Activated naive CD4-positive, alpha-beta T cell treated with anti-CD3 and anti-CD28 coated beads, Interleukin-2, amount 50 U/mL, for 16 hours (primary cell): ENCODE measurements around the gene CCDC9.

ENCODE experiments used
- DNase-seq: peaks from one replicate; pipeline ENCODE4 v3.0.0-alpha.2; 2020

CCDC9 gene

DNA sequence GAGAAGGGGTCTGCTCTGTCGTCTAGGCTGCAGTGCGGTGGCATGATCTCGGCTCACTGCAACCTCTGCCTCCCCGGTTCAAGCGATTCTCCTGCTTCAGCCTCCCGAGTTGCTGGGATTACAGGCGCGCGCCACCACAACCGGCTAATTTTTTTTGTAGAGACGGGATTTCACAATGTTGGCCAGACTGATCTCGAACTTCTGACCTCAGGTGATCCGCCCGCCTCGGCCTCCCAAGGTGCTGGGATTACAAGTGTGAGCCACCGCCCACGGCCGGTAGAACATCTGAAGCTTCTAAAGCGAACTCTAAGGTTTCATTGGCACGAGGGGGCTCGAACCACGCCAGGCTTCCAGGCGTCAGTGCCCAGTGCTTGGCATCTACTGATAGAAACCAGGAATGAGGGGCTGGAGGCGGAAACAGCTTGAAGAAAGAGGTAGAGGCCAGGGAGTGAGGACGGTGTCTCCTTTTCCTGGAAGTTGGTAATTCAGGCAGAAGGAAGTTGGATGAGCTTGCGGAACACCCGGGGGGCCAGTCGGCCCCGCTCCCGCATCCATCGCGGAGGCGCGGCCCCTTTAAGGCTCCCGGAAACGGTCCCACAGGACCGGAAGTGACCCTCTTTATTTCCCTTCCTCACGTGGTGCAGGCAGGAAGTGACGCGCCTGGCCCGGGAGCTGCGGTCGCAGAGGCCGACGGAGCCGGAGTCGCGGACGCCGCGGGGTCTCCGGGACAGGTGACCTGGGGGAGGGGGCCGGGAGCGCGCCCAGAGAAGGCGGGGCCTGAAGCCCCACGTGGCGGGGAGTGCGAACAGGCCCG lies at the start of gene CCDC9:
Gene CCDC9 (plus strand): TSS at position 647 of the 814 bp plus-strand sequence. CDS start 1,876 bp downstream, outside the sequence.
- DNase-seq: peak; percentile 96

DNA sequence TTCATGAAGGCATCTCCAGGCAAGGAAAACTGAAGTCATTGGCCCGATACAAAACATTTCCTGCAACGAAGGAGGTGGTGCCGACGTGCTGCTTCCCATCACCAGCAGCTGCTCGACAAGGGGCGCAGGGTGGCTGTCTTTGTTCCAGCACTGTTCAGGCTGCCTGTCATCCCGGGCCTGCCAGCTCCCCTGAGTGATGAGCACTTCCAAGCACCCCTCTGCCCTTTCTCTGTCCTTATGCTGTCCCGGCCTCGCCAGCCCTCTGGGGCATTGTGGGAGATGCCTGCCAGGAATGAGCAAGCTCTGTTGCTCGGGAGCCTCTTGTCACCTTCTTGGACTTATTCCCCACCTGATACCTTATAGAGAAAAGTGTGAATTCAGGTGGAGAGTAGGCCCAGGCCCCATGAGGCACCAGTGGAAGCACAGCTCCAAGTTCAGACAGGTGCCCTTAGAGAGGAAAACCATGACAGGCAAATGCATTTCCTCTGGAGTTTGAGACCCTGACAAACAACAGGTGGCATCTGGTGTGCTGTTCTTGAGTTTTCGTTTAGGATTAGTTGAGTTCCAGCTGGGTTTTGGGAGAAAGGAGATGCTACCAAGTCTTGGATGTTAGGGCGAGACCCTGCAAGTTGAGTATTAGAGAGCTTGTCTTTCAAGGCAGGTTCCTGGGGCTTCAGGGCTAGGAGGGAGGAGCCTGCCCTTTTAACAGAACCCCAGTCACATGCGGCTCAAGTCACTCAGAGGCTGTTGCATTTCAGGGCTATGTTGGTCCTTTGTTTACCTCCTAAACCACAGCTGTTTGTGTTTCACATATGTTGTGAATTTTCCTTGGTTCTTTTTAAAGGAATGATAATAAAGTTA lies 46.8 kb upstream of the CCDC9 start:
- DNase-seq: no peak

DNA sequence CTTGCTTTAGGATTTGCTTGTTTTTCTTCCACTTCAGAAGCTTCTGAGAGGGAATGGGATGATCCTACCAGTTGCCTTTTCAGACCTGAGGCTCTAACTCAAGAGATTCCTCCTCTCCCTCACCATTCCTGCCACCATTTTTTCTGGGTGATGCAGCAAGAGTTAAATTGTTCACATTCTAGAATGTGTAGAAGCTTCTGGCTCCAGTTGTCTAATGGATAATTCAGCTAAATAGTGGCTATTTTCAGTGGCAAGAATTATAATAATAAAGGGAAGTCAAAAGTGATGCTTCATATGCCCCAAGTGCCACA lies 46.2 kb upstream of the CCDC9 start:
- no peak for DNase-seq

DNA sequence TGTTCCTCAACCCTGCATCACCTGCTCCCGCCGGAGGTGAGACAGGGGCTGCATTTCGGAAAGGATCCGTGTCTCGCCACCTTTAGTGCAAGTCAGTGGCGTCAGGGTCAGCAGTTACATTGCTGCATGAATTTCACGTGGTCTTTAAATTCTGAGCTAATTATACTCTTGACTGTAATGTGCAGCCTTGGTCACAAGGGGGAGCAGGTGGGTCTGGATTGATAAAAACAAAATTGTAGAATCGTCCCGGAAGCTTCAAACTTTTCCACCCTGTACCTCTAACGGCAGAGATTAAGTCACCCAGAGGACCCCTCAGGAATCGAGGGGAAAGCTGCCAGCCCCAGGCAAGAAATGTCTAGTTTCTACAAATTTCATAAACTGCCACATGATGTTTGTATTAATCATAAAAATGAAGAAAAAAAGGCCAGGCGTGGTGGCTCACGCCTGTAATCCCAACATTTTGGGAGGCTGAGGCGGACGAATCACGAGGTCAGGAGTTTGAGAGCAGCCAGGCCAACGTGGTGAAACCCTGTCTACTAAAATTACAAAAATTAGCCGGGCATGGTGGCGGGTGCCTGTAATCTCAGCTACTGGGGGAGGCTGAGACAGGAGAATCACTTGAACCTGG lies 45.5 kb upstream of the CCDC9 start:
- DNase-seq: peak; percentile 77

DNA sequence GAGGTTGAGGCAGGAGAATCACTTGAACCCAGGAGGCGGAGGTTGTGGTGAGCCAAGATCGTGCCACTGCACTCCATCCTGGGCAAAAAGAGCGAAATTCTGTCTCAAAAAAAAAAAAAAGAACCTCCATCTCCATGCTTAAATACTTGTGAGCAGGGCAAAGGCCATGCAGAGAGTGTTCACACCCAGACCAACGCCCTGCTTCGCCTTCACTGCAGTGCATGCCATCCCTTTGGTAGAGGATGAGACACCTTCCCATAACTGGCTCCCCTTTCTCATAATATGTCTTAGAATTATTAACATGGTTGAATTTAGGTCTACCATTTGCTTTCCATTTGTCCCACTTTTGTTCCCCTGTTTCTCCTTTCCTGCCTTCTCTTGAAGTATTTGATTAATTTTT lies 40.7 kb upstream of the CCDC9 start:
- DNase-seq: no peak

DNA sequence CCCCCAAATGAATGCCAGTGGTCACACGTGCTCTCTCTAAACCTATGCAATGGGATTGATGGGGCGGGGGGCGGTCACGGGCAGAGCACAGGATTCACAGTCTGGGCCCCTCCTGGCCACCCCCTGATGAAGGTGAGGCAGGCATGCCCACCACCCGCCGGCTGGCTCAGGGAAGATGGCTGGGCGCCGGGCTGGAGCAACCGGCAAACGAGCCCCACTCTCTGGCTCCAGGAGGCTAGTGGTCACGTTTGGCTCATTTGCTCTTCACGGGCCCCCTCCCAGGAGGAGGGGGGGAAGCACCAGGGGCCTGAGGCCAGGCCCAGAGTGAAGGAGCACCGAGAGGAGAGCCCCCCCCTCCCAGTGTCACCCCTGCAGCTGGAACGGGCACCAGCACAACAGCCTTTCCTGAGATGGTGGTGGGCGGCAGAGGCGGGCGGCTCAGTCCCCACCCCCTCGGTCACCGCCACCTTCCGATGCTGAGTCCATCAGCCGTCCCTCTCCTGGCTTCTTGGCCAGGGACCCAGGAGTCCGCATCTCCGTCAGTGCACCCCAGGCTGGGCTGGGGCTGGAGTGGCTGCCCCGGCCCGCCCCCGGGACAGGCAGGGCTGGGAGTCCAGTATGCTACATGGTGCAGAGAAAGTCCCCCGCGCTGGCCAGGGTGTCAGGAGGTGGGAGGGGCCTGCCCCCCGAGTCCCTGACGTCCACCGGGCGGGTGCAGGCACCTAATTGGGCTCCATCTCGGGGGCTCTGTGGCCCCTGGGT lies 35.1 kb upstream of the CCDC9 start:
- no peak for DNase-seq

DNA sequence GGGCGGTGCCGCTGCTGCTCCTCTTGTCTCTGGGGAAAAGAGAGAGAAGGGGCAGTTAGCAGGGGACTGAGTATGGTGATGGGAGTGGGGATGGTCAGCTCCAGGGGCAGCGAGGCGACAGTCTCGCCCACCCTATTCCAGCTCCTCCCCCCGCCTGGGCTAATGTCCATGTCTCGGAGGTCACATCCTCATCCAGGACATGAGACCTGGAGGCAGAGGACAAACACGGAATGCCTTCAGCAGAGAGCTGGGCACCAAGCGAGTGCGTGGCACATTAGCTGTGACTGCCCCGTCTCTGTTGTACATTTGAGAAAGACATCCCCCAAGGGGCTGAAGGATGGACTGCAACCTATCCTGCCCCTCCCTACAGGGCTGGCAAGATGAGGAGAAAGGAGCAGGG lies 34.4 kb upstream of the CCDC9 start:
- no peak for DNase-seq

DNA sequence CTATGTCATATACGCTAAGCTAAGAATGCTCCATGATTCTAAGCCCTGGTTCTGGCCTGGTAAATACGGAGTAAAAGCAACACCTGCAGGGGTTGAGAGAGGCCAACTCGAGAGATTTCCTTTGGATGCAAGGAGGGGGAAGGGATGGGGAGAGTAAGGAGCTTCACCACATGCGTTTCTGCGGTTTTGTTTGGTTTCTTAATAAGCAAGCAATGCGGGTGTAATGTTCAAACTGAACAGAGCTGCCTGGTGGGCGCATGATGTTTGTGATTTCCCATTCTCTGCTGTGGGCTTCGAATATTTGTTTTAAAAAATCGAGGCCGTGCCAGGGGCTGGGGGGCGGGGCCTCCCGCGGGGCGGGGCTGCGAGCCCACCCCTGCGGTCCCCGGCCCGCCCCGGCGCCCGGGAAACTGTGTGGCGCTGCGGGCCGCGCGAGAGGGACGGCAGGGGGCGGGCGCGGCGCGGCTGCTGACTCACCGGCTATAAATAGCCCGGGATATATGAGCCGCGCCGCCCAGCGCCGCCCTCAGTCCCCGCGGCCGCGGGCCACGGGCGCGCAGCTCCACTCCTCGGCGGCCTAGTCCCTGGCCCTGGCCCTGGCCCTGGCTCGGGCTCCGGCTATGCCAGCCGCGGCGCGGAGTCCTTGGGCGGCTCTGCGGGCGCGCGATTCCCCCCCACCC lies 30.4 kb upstream of the CCDC9 start:
- DNase-seq: peak; percentile 85

DNA sequence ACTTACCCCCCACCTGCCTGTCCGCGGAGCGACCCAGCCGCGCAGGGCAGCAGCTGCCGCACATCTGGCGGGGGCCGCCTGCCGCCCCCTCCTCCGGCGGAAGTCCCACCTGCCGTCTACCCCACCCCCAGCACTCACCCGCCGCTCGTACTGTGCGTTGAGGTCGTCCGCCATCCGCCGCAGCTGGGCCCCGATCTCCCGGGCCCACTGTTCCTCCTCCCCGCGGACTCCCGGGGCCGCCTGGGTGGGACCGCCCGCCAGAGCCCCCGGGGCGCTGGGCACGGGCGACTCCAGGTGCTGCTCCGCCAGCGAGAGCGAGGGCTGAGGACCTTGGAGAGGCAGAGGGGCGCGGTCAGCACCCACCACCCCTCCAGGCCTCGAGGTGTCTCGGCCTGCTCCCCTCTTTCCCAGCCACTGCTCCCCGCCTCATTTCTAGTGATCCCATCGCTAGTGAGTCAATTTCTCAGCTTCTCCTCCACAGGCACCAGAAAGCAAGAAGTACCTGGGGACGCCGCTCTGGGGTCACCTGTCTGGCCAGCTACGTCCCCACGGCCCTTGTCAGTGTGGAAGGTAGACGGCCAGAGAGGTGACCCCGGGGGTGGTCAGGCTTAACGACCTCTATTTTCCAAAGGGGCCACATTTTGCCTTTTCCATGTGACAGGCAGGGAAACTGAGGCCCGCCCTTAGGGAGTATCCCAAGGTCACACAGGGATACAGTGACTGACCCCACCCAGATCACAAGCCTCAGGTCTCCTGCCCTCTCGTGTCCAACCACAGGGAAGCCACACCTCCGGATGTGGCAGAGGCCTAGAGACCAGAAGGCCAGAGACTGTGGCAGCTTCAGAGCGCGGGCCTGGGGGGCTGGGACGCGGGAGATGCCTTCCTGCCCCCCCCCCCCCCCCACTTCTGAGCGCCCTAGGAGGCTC lies 29.6 kb upstream of the CCDC9 start:
- DNase-seq: no peak

DNA sequence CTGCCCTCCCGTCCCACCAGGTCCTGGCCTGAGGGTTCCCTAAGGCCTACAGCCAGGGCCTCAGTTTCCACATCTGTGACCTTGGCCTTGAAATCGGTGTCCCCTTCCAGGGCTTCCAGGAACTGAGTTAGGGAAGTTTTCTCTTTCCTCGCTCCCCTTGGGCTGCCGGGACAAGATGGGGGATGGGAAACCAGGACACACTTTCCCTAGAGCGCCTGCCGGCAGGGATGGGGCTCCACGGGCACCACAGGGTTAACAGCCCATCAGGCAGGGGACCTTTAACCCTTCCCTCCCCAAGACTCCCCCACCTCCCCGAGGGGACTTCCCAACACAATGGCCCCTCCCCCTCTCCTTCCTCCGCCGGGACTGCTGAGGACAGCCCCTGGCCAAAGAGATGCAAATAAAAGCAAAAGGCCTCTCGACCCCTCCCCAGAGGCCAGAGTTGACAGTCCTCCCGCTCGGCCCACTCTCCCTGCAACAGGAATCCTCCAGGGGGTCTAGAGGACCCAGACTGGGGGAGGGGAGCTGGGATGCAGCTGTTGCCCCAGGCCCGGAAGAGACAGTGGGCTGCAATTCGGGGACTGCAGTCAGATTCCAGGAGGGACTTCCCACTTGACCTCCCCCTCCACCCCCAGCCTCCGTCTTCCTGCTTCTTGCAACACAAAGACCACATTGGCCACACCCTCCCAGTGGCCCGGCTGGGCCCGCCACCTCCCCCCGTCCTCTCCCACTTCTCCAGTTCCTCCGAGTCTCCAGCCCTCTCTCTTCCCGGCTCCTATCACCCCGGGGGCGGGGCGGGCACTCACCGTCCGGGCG lies 28.8 kb upstream of the CCDC9 start:
- DNase-seq: peak; percentile 39

DNA sequence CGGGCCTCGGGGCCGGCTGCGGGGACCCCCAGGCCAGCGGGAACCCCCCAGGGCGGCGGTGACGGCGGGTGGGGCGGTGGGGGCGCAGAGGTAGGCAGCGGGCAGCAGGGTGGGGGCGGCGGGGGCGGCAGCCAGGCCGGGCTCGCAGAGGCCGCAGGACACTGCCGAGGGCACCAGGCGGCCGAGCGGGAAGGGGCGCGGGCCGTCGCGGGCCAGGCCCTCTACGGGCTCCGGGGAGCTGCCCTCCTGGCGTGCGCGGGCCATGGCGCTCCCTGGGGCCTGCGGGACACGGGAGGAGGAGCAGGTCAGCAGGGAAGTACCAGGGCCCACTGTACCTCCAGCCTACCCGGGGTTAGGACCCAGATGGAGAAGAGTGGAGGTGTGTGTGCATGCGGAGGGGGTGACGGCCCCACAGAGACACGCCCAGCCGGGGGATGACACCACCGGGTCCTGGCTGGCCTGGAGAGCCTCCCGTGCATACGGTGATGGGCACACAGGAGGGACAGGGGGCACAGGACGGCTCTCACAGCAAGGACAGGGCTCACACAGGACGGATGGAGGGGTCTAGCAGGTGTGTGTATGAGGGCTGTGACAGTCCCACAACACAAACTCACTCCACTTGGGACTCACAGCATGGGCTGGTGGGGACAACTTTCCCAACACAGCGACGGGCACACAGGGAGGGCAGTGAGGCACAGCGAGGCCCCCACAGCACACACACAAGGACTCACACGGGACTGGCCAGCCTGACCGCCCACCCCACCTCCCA lies 28.0 kb upstream of the CCDC9 start:
- peak; percentile 55 for DNase-seq

DNA sequence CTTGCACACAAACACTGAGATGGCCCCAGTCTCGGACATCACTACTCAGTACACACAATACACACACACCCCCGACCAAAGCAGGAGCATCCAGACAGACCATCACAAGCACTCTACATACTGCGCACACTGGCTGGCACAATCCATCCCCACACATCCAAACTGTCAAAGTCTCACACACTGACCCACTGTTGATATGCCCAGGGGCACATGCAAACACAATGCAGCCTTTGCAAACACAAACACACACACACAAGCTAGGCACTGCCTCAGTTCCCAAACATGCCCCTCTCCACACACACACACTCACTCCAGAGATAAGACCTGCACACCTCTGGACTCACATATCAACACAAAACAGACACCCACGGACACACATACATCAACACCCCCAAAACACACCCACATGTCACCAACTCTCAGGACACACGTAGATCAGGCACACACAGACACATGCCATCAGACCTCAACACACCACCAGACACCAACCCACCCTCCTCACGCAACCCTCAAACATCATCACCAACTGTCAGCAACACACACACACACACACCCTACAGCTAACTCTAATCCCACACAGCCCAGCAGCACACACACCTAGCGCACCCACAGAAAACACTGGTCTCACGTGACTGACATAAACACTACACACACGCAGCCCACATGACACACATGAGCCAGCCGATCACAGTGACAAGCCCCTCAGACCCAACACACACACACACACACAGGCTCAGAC lies 27.2 kb upstream of the CCDC9 start:
- DNase-seq: no peak

DNA sequence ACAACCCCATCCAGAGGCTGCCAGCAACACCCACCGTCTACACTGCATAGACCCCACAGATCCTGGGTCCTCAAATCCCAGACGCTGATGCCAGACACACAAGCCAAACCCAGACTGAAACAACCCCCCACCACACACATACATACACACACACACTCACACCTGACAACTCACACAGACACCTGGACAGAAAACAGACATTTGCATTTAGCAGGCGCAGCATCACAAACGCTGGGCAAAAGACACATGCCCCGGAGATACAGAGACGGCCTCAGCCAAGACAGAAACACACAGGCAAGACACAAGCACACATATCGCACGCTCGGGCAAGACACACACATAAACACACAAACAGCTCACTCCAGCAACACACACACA lies 26.7 kb upstream of the CCDC9 start:
- DNase-seq: no peak

DNA sequence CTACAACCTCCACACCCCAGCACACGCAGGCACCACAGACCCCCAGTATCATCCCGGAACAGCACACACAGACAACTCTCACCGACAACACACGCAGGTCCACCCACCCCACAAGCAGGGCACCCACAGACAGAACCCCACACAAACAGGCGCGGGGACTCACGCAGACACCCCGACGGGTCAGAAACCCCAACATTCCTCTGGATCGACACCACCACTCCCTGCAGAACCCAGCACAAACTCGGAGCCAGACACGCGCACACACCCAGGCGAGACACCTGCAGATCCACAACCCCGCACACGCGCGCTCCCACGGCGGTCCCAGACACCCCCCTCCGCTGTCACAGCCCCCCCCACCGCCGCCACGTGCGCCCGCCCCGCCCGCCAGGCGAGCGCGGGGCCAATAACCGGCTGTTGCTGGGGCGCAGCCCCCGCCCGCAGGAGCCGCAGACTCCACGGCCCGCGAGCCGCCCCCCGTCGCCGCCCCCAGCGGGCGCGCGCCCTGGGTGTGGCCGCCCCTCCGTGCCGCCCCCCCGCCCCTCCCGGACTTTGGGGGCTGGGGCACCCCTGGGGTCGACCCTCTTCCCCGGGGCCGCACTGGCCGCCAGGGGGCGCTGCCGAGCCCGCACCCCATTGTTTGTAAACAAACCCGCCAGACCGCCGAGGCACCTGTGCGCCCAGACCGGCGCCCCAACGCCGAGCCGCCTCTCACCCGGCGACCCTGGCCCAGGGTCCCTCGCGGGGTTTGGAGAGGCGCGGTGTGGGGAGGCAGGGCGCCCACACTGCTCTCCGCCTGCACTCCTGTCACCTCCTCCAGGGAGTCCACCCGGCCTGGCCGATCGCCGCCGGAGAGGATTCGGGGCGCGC lies 26.0 kb upstream of the CCDC9 start:
- peak; percentile 79 for DNase-seq

DNA sequence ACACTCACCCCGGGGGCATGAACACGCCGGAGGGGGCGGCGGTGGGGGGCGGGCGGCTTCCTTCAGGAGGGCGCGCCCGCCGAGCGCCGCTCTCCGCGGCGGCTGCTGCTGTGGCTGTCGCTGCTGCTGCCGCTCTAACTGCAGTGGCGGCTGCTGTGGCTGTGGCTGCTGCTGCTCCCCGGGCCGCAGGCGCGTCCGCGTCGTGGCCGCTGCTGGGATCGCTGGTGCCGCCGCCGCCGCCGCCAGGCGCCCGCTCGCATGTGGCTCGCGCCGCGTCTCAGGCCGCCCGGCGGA lies 25.5 kb upstream of the CCDC9 start, which contains the start of gene BBC3:
Gene BBC3 (minus strand): TSS at position 279 of the 294 bp plus-strand sequence. CDS start 2,768 bp downstream, outside the sequence.
- no peak for DNase-seq

DNA sequence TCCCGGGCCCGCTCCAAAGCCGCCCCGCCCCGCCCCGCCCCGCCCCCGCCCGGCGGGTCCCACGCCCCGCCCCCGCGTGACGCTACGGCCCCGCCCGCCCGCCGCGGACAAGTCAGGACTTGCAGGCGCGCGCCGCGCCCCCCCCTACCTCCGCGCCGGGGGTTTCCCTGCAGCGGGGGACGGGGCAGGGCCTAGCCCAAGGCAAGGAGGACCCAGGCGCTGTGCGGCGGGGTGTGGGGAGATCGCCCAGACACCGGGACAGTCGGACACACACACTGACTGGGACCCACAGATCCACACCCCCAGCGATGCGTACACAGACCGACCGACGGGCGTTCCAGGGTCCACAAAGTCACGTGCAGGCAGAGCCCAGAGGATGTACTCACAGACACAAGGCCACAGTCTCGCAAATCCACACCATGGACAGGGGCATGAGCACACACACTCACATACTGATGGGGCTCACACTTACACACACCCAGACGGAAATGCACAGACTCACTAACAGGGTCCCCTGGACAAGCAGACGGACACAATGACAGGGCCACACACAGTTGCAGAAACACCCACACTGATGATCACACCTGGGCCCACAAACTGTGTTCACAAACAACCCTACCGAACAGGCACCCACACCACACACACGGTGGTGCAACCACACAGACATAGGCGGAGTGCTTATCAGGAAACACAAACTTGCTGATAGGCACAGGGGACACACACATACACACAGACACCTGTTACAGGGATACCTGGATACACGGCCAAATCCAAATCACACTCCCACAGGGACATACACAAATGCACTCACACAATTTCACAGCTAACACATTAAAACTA lies 24.9 kb upstream of the CCDC9 start:
- peak; percentile 91 for DNase-seq
